PFSK-1 (cell line): ENCODE data around the gene ESPN.

Source experiments
- FOXP2 ChIP-seq: optimal IDR thresholded peaks from 2 replicates; pipeline ENCODE3; 2011; ENCODE audit warnings: borderline replicate concordance, control low read depth, inconsistent platforms; ENCODE audit not compliant: insufficient read depth; ENCODE audit errors: extremely low read length, extremely low read depth
- POLR2AphosphoS5 ChIP-seq: IDR thresholded peaks from 2 replicates; pipeline ENCODE4 v1.6.1; 2012; ENCODE audit warnings: low read depth, mild to moderate bottlenecking, control low read depth, low read length, moderate library complexity
- REST ChIP-seq, 2 experiments: IDR thresholded peaks; 2 replicates each; pipeline versions ENCODE4 v1.6.1 to v1.8.0; 2011 to 2012; ENCODE audit warnings: low read depth in 2 of 2, low read length in 2 of 2, control low read depth in 1 of 2, inconsistent platforms in 1 of 2, mild to moderate bottlenecking in 1 of 2, moderate library complexity in 1 of 2; ENCODE audit not compliant: insufficient read depth in 1 of 2
- SIN3A ChIP-seq: IDR thresholded peaks from 2 replicates; pipeline ENCODE4 v1.6.1; 2012; ENCODE audit warnings: mild to moderate bottlenecking, low read length, moderate library complexity, borderline replicate concordance; ENCODE audit not compliant: insufficient read depth
- TAF1 ChIP-seq: IDR thresholded peaks from 2 replicates; pipeline ENCODE4 v1.6.1; 2012; ENCODE audit warnings: low read length, control low read depth, borderline replicate concordance; ENCODE audit not compliant: insufficient read depth

- TF ChIP-seq TAF1: no peak
- no peak for TF ChIP-seq POLR2AphosphoS5
- TF ChIP-seq REST (IDR thresholded peaks at IDR 0.05; ENCODE audit: insufficient read depth in 1 of 2, low read depth in 2 of 2, low read length in 2 of 2): no peak
- no peak for TF ChIP-seq FOXP2
- no peak for TF ChIP-seq SIN3A
These were observed 76.1 kb downstream of the ESPN start for GRCh38 chr1:6500544-6501278.
